A549 (cell line): ENCODE measurements around the gene OR6Q1.

ENCODE experiments used
- BHLHE40 ChIP-seq: IDR thresholded peaks from 2 replicates; pipeline ENCODE4 v1.6.1; 2012; ENCODE audit warnings: low read depth, low read length, inconsistent platforms
- HDAC2 ChIP-seq: fragments of 200-600 bp; sonication (generic); IDR thresholded peaks from 2 replicates; pipeline ENCODE4 v1.6.1; 2016
- KDM5A ChIP-seq: fragments of 200-600 bp; sonication (generic); IDR thresholded peaks from 2 replicates; pipeline ENCODE4 v1.6.1; 2016; ENCODE audit warnings: antibody characterized with exemption, mild to moderate bottlenecking
- NPAS2 ChIP-seq: fragments of 250-450 bp; sonication (Bioruptor Pico); IDR thresholded peaks from 2 replicates; pipeline ENCODE4 v1.8.0; 2022; ENCODE audit warnings: mild to moderate bottlenecking, moderate library complexity, borderline replicate concordance
- NR3C1 ChIP-seq: fragments of >200 bp; sonication (Bioruptor Twin); formaldehyde crosslinking; IDR thresholded peaks from 3 replicates; pipeline ENCODE4 v1.6.1; 2017
- POLR2A ChIP-seq: IDR thresholded peaks from 2 replicates; pipeline ENCODE4 v1.6.1; 2012; ENCODE audit warnings: mild to moderate bottlenecking, low read length
- SMC3 ChIP-seq: fragments of >200 bp; sonication (Bioruptor Twin); formaldehyde crosslinking; IDR thresholded peaks from 3 replicates; pipeline ENCODE4 v1.6.1; 2018; ENCODE audit warnings: inconsistent platforms
- SREBF2 ChIP-seq: fragments of 450-650 bp; IDR thresholded peaks from 2 replicates; pipeline ENCODE4 v1.6.1; 2014; ENCODE audit warnings: mild to moderate bottlenecking, moderate library complexity
- TF ChIP-seq, protein P1 (sequence below): fragments of >200 bp; sonication (Bioruptor Twin); formaldehyde crosslinking; IDR thresholded peaks from 2 replicates; pipeline ENCODE4 v1.6.1; 2016
- TF ChIP-seq, protein P2 (sequence below): fragments of >200 bp; sonication (Bioruptor Twin); formaldehyde crosslinking; IDR thresholded peaks from 3 replicates; pipeline ENCODE4 v1.5.1; 2016
- TF ChIP-seq, protein P3 (sequence below): IDR thresholded peaks from 2 replicates; pipeline ENCODE4 v1.6.1; 2012

DNA sequence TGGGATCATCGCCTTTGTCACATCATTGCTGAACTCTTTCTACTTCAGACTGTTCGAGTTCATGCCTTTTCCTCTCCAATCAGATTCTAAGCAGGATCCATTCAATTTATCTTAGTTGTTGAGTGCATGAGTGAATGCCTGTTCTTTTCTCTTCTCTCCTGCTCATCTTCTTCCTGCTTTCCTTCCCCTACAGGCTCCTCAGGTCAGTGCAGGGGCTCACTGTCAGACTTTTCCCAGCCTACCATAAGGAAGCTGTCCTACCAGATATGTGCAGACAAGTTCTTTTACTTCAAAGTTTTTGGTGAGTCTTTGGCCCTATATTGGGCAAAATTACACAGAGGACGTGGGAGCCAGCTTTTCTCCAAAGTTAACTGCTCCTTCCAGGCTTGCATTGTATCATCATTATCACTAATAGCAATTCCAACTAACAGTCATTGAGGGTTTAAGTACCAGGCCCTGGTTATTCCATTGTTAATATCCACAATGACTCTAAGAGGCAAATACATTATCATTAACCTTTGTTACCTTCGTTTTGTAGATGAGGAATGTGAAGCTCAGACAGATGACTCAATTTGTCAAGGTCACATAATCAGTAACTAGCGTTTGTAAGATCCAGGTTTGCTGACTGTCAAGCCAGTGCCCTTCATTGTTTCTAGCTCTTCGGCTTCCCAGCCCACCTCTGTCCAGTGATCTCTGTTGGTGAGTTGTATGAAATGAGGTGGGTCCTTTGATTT lies 30.4 kb downstream of the OR6Q1 start:
- TF ChIP-seq, protein P1, sequence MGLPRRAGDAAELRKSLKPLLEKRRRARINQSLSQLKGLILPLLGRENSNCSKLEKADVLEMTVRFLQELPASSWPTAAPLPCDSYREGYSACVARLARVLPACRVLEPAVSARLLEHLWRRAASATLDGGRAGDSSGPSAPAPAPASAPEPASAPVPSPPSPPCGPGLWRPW = no peak
- TF ChIP-seq, protein P2, sequence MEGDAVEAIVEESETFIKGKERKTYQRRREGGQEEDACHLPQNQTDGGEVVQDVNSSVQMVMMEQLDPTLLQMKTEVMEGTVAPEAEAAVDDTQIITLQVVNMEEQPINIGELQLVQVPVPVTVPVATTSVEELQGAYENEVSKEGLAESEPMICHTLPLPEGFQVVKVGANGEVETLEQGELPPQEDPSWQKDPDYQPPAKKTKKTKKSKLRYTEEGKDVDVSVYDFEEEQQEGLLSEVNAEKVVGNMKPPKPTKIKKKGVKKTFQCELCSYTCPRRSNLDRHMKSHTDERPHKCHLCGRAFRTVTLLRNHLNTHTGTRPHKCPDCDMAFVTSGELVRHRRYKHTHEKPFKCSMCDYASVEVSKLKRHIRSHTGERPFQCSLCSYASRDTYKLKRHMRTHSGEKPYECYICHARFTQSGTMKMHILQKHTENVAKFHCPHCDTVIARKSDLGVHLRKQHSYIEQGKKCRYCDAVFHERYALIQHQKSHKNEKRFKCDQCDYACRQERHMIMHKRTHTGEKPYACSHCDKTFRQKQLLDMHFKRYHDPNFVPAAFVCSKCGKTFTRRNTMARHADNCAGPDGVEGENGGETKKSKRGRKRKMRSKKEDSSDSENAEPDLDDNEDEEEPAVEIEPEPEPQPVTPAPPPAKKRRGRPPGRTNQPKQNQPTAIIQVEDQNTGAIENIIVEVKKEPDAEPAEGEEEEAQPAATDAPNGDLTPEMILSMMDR = no peak
- TF ChIP-seq SREBF2 (no peak), NPAS2 (no peak), BHLHE40 (no peak), SMC3 (no peak), POLR2A (no peak), HDAC2 (no peak), NR3C1 (no peak), KDM5A (no peak)
- TF ChIP-seq, protein P3, sequence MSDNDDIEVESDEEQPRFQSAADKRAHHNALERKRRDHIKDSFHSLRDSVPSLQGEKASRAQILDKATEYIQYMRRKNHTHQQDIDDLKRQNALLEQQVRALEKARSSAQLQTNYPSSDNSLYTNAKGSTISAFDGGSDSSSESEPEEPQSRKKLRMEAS = no peak
